GM20431 (cell line): Measurements from ENCODE around the gene AGXT2.

Experiments used
- in situ Hi-C: fragments of 300-500 bp; cut with MseI, MboI; formaldehyde crosslinking; loops from one replicate; pipeline ENCODE4 v1.15.0; 2020; ENCODE audit warnings: low sequenced_read_pairs; ENCODE audit not compliant: unreplicated experiment

AGXT2 gene

DNA sequence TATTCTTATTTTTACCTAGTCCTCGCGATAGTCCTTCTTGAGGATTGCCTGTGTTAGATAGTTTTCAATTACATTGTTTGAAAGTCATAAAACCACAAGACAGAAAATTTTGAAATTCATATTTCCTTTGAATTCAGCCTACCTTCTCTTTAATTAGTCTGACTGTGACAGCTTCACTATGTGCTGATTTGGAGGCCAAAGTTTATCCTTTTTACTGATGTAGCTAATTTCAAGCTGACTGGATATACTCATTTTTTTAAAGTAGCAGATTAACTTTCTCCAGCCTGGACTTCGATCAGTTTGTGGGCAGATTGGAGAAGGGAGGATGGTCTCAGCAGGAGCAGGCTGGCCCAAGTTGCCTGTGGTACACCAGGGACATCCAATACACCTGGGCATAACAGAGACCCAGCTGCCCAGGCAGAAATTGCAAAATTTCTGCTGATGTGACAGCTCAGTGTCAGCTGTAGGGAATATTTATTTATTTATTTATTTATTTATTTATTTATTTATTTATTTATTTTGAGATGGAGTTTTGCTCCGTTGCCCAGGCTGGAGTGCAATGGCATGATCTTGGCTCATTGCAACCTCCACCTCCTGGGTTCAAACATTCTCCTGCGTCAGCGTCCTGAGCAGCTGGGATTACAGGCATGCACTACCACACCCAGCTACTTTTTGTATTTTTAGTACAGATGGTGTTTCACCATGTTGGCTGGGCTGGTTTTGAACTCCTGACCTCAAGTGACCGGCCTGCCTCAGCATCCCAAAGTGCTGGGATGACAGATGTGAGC, 24.2 kb downstream of the AGXT2 start:
- in situ Hi-C loops, result no loop called here

- in situ Hi-C loops, result no loop called here
Observed at GRCh38 chr5:35016174-35017051, 31.3 kb downstream of the AGXT2 start.

GRCh38 chr5:35015063-35015462, 32.7 kb downstream of the AGXT2 start:
- in situ Hi-C loops, result no loop called here

DNA sequence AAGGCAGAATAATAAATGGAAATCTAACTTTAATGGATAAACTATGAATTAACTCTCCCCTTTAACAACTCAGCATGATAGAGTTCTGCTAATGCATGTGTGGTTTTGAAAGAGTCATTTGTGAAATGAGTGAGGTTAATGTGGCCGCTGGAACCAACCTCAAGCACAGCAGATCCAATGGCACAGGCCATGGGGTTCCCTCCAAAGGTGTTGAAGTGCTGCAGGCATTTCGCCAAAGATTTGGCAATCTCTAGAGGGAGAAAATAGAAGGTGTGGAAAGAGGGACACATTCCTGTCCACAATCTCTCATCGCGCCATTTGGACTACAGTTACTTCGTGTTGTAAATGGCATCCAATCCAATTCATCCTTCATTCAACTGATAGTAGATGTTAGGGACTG, 35.0 kb downstream of the AGXT2 start:
- in situ Hi-C loops, result no loop called here

DNA sequence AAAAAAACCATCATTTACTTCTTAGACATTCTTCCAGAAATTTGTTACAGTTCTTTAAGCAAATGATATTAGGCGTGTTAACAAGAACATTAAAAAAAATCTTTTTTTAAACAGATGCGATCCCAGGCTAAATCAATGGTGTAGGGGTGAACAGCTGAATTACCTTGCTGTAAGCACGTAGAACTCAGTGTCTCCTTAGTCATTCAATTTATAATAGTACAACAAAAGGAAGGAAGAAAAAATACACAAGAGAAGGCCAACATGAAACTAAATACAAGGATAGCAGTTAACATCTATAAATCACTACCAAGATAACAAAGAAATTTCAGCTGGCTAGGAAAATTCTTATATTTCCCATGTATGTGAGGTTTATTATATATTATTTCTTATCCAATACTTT, 35.4 kb downstream of the AGXT2 start:
- in situ Hi-C loops, result no loop called here

GRCh38 chr5:35010676-35011075, 37.1 kb downstream of the AGXT2 start:
- in situ Hi-C loops, result no loop called here

DNA sequence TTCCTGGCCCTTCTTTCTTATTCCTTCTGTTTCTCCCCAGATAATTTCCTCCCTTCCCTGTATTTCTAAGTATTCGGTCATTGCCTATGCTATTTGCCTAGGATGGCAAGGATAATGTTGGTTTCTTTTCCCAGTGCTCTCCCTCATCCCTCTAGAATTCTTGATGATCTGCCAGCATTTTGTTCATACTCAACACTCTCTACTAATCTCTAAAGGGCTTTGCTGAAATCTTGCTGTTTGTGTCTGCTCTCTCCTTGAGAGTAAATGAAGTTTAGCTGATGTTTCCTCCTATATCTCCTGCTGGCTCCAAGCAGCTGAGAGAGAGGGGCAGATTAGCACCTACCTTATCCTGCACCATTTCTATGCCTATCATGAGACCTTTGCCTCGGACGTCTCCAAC, 38.1 kb downstream of the AGXT2 start:
- in situ Hi-C loops, result loop anchor here (10.0 kb wide), 1 partner anchor 55 kb away; no protein-coding TSS in a partner anchor

DNA sequence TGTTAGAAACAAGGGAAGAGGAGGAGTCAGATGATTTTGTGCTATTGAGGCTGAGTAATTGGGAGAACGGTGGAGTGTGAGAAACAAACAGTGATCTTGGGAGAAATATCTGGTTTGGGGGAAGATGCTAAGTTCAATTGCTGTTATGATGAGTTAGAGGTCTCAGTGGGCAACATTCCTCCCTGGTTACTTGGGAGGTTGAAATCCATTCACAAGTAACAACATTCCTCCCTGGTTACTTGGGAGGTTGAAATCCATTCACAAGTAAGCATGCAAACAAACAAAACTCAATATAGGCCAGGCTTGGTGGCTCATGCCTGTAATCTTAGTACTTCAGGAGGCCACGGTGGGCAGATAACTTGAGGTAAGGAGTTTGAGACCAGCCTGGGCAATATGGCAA, 38.7 kb downstream of the AGXT2 start:
- in situ Hi-C loops, result loop anchor here (10.0 kb wide), 1 partner anchor 54 kb away; no protein-coding TSS in a partner anchor

- in situ Hi-C loops, result loop anchor here (10.0 kb wide), 1 partner anchor 50 kb away; no protein-coding TSS in a partner anchor
Observed at GRCh38 chr5:35004771-35005170, 43.0 kb downstream of the AGXT2 start.

DNA sequence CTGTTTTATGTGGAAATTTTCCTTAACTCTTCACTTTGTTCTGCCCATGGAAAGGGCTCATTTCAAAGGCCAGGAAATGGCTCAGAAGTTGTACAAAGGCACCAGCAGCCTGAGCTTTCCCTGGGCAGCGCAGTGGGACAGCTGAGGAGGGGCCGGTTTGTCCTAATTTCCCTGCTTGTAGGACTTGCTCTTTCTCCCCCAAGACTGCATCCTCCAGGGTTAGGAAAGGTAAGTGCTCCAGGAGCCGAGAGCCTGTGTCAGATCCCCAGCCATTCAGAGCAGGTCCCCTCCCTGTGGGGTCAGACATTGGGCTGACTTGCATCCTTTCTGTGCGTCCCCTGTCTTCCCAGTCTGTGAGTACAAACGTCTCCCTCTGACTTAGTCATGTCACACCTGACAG, 43.5 kb downstream of the AGXT2 start:
- in situ Hi-C loops, result loop anchor here (10.0 kb wide), 1 partner anchor 49 kb away; no protein-coding TSS in a partner anchor

- in situ Hi-C loops, result loop anchor here (10.0 kb wide), 1 partner anchor 48 kb away; no protein-coding TSS in a partner anchor
Observed at GRCh38 chr5:35003018-35003957, 44.5 kb downstream of the AGXT2 start.

GRCh38 chr5:35002459-35002858, 45.3 kb downstream of the AGXT2 start:
- in situ Hi-C loops, result loop anchor here (10.0 kb wide), 1 partner anchor 48 kb away; no protein-coding TSS in a partner anchor

DNA sequence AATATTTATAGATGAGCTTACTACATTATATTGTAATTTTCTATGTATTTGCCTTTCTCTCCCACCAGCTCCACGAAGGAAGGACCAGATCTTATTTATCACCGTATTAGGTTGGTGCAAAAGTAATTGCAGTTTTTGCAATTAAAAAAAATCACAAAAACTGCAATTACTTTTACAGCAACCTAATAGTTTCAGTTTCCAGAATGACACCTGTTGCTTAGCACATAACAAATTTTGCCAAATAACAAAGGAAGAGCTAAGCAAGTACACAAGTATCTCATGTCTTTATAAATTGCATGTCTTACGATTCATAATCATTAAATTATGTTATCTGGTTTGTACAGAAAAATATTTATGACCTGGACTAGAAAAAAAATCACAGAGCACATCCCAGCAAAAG, 45.9 kb downstream of the AGXT2 start:
- in situ Hi-C loops, result loop anchor here (10.0 kb wide), 1 partner anchor 47 kb away; no protein-coding TSS in a partner anchor

DNA sequence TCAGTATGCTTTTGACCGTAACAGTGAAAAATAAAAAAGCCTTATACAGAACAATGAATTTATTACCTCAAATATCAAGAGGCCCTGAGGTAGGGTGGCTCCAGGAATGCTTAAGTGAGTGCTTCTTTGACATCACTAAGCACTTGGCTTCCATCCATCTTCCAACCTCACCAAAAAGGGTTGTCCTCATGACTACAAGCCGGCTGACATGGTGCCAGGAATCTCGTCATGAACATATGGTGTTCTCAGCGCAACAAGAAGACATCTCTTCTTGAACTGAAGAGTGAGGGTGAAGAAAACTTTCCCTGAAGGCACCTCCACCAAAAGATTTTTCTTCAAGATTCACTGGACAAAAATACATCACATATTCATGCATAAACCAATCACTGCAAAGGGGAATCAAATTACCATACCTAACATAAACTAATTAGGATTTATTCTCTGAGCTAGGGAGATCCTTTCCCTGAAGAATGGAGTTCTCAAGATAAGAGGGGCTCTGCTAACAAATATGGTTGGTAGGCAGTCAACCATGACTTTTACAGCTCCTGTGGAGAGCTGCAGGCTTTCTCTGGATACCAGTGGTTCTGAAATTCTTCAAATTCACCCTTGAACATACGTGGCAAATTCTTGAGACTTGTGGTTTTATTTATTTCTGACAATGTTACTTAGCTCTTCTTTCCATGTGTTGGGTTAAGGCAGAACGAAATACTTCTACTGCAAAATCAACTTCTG, 49.5 kb downstream of the AGXT2 start:
- in situ Hi-C loops, result no loop called here

DNA sequence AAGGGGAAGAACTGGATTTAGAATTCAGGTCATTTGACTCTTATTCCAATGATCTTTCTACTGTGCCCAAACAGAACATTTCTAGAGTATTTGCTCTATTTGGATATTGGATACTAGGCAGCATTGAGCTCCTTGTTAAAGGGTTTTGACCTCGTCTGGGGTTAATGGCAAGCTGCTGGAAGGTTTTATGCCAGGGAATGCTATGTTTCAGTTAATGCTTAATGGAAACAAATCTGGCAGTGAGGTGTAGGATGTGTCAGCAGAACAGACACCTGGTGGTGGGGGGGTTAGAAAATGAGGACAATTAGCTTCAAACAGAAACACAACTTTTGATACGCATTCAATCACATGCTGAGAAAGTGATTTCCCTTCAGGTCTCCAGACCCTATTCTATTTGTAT, 51.5 kb downstream of the AGXT2 start:
- in situ Hi-C loops, result no loop called here

GRCh38 chr5:34993951-34994350, 53.8 kb downstream of the AGXT2 start:
- in situ Hi-C loops, result no loop called here

DNA sequence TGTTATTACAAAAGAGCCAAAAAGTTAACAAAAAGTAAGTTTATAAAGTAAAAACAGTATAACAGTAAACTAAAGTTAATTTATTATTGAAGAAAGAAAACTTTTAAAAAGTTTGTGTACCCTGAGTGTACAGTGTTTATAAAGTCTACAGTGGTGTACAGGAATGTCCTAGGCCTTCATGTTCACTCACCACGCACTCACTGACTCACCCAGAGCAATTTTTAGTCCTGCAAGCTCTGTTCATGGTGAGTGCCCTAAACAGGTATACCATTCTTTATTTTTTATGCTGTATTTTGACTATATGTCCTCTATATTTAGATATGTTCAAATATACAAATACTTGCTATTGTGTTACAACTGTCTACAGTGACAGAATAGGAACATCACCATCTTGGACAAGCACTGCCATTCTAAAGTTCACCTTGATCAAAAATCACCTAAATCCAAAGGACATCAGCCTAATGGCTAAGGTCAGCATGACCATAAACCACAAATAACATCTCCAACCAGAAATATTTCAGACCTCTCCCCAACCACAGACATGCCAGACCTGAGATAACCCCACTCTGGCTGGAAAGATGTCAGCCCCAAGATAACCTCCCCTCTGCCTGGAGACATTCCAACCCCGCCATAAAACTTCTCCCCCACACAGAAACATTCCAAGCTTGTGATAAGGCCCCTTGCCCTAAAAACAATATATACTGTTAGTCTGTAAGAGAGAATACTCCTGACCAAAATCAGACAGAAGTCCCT, 56.1 kb downstream of the AGXT2 start:
- in situ Hi-C loops, result no loop called here

GRCh38 chr5:34986965-34987364, 60.8 kb downstream of the AGXT2 start:
- in situ Hi-C loops, result no loop called here
